Measurements from ENCODE around the gene SNAPC4.

Gene SNAPC4

GRCh38 chr9:136362450-136362784, 37.6 kb downstream of the SNAPC4 start:
- H3K4me1 ChIP-seq (ENCODE audit: control insufficient read depth, low read length): peaks cover 18% of the 10 kb centered on the region
- H3K4me3 ChIP-seq (ENCODE audit: low read length): peak overlapping the region; percentile 82
- no peak for TF ChIP-seq EZH2phosphoT487 (IDR thresholded peaks at IDR 0.05; ENCODE audit: borderline replicate concordance, low read length)
- no peak for TF ChIP-seq CTCF (IDR thresholded peaks at IDR 0.05; ENCODE audit: low read depth, low read length, poor library complexity, severe bottlenecking)
- H3K9me3 ChIP-seq (ENCODE audit: control insufficient read depth, insufficient read depth, low read length): no peaks in the 10 kb centered on the region
- no peak overlapping the region for H3K27ac ChIP-seq (ENCODE audit: low read depth, low read length)
- no peaks in the 10 kb centered on the region for H3K27me3 ChIP-seq (ENCODE audit: control insufficient read depth, low read length)
- H3K79me2 ChIP-seq (ENCODE audit: control insufficient read depth, low read length): peaks cover 5% of the 10 kb centered on the region; the same call in 1 of the 2 replicates
- H3K9me2 ChIP-seq (replicated peaks; ENCODE audit: control insufficient read depth, low read length): no peaks in the 10 kb centered on the region
- no peaks in the 10 kb centered on the region for H3F3A ChIP-seq (ENCODE audit: control insufficient read depth, insufficient read depth)
- no peaks in the 10 kb centered on the region for H4K20me1 ChIP-seq (ENCODE audit: control insufficient read depth, insufficient read depth, low read depth, low read length)
- no peaks in the 10 kb centered on the region for H3K36me3 ChIP-seq (ENCODE audit: control insufficient read depth, low read length)
- H3K4me2 ChIP-seq (ENCODE audit: low read length): peak overlapping the region; percentile 73

GRCh38 chr9:136361754-136362449, 38.1 kb downstream of the SNAPC4 start:
- no peaks in the 10 kb centered on the region for H3F3A ChIP-seq (ENCODE audit: control insufficient read depth, insufficient read depth)
- no peak overlapping the region for H3K4me3 ChIP-seq (ENCODE audit: low read length)
- no peaks in the 10 kb centered on the region for H3K36me3 ChIP-seq (ENCODE audit: control insufficient read depth, low read length)
- H3K27ac ChIP-seq (ENCODE audit: low read depth, low read length): no peak overlapping the region
- H4K20me1 ChIP-seq (ENCODE audit: control insufficient read depth, insufficient read depth, low read depth, low read length): no peaks in the 10 kb centered on the region
- H3K27me3 ChIP-seq (ENCODE audit: control insufficient read depth, low read length): no peaks in the 10 kb centered on the region
- TF ChIP-seq EZH2phosphoT487 (IDR thresholded peaks at IDR 0.05; ENCODE audit: borderline replicate concordance, low read length) (no peak), CTCF (IDR thresholded peaks at IDR 0.05; ENCODE audit: low read depth, low read length, poor library complexity, severe bottlenecking) (no peak)
- H3K4me1 ChIP-seq (ENCODE audit: control insufficient read depth, low read length): peaks cover 18% of the 10 kb centered on the region
- no peaks in the 10 kb centered on the region for H3K9me3 ChIP-seq (ENCODE audit: control insufficient read depth, insufficient read depth, low read length)
- peaks cover 5% of the 10 kb centered on the region; the same call in 1 of the 2 replicates for H3K79me2 ChIP-seq (ENCODE audit: control insufficient read depth, low read length)
- no peak overlapping the region for H3K4me2 ChIP-seq (ENCODE audit: low read length)
- H3K9me2 ChIP-seq (replicated peaks; ENCODE audit: control insufficient read depth, low read length): no peaks in the 10 kb centered on the region

GRCh38 chr9:136361047-136361753, 38.8 kb downstream of the SNAPC4 start:
- Histone ChIP-seq H3K79me2 (ENCODE audit: control insufficient read depth, low read length) (peaks cover 5% of the 10 kb centered on the region; the same call in 1 of the 2 replicates), H3K9me3 (ENCODE audit: control insufficient read depth, insufficient read depth, low read length) (no peaks in the 10 kb centered on the region), H3K9me2 (replicated peaks; ENCODE audit: control insufficient read depth, low read length) (no peaks in the 10 kb centered on the region), H3K4me3 (ENCODE audit: low read length) (no peak overlapping the region), H3K4me2 (ENCODE audit: low read length) (no peak overlapping the region), H4K20me1 (ENCODE audit: control insufficient read depth, insufficient read depth, low read depth, low read length) (no peaks in the 10 kb centered on the region), H3K27ac (ENCODE audit: low read depth, low read length) (no peak overlapping the region), H3K27me3 (ENCODE audit: control insufficient read depth, low read length) (no peaks in the 10 kb centered on the region), H3F3A (ENCODE audit: control insufficient read depth, insufficient read depth) (no peaks in the 10 kb centered on the region), H3K4me1 (ENCODE audit: control insufficient read depth, low read length) (peaks cover 18% of the 10 kb centered on the region), H3K36me3 (ENCODE audit: control insufficient read depth, low read length) (no peaks in the 10 kb centered on the region)
- TF ChIP-seq EZH2phosphoT487 (IDR thresholded peaks at IDR 0.05; ENCODE audit: borderline replicate concordance, low read length) (no peak), CTCF (IDR thresholded peaks at IDR 0.05; ENCODE audit: low read depth, low read length, poor library complexity, severe bottlenecking) (no peak)

Data from DOHH2 (cell line).